ENCODE data around the gene KANSL3.
"Not testable (repeated sequence)": the region's sequence is repeated elsewhere in the genome, so short reads cannot be mapped to it uniquely, and the experiment has no call there.

Gene KANSL3

GRCh38 chr2:96564563-96564962 lies 73.5 kb downstream of the KANSL3 start:
- Histone ChIP-seq H3K9ac (no peak overlapping the region), H4K20me1 (ENCODE audit: insufficient read depth) (no peaks in the 10 kb centered on the region), H3K27me3 (ENCODE audit: insufficient read depth, low read depth) (no peaks in the 10 kb centered on the region), H3K79me2 (ENCODE audit: insufficient read depth, low read depth) (no peaks in the 10 kb centered on the region), H2AFZ (ENCODE audit: low read depth) (no peak overlapping the region), H3K4me1 (ENCODE audit: low read depth, poor library complexity, severe bottlenecking) (no peaks in the 10 kb centered on the region), H3K36me3 (ENCODE audit: insufficient read depth) (no peaks in the 10 kb centered on the region), H3K4me3 (IDR thresholded peaks at IDR 0.05; ENCODE audit: insufficient read depth, low read depth, low read length) (no peak overlapping the region), H3K4me2 (no peak overlapping the region), H3K27ac (no peak overlapping the region)
- no peak for TF ChIP-seq CTCF (conservative IDR thresholded peaks at IDR 0.05; ENCODE audit: low read depth, low read length)

- Histone ChIP-seq H3K27me3 (ENCODE audit: insufficient read depth, low read depth) (no peaks in the 10 kb centered on the region), H3K79me2 (ENCODE audit: insufficient read depth, low read depth) (no peaks in the 10 kb centered on the region), H3K27ac (no peak overlapping the region), H2AFZ (ENCODE audit: low read depth) (no peak overlapping the region), H3K36me3 (ENCODE audit: insufficient read depth) (no peaks in the 10 kb centered on the region), H3K4me3 (IDR thresholded peaks at IDR 0.05; ENCODE audit: insufficient read depth, low read depth, low read length) (no peak overlapping the region), H3K4me2 (no peak overlapping the region), H4K20me1 (ENCODE audit: insufficient read depth) (no peaks in the 10 kb centered on the region), H3K9ac (no peak overlapping the region), H3K4me1 (ENCODE audit: low read depth, poor library complexity, severe bottlenecking) (no peaks in the 10 kb centered on the region)
- no peak for TF ChIP-seq CTCF (conservative IDR thresholded peaks at IDR 0.05; ENCODE audit: low read depth, low read length)
These were observed 74.1 kb downstream of the KANSL3 start for GRCh38 chr2:96564026-96564425.

- no peak overlapping the region for H3K4me2 ChIP-seq
- no peak overlapping the region for H2AFZ ChIP-seq (ENCODE audit: low read depth)
- no peaks in the 10 kb centered on the region for H3K4me1 ChIP-seq (ENCODE audit: low read depth, poor library complexity, severe bottlenecking)
- H3K36me3 ChIP-seq (ENCODE audit: insufficient read depth): no peaks in the 10 kb centered on the region
- no peaks in the 10 kb centered on the region for H4K20me1 ChIP-seq (ENCODE audit: insufficient read depth)
- H3K9ac ChIP-seq: no peak overlapping the region
- H3K79me2 ChIP-seq (ENCODE audit: insufficient read depth, low read depth): no peaks in the 10 kb centered on the region
- H3K27ac ChIP-seq: no peak overlapping the region
- no peaks in the 10 kb centered on the region for H3K27me3 ChIP-seq (ENCODE audit: insufficient read depth, low read depth)
- H3K4me3 ChIP-seq (IDR thresholded peaks at IDR 0.05; ENCODE audit: insufficient read depth, low read depth, low read length): no peak overlapping the region
- TF ChIP-seq CTCF (conservative IDR thresholded peaks at IDR 0.05; ENCODE audit: low read depth, low read length): no peak
These were observed 79.6 kb downstream of the KANSL3 start for GRCh38 chr2:96558485-96558884.

GRCh38 chr2:96558061-96558460 lies 80.1 kb downstream of the KANSL3 start:
- H4K20me1 ChIP-seq (ENCODE audit: insufficient read depth): no peaks in the 10 kb centered on the region
- H3K27ac ChIP-seq: no peak overlapping the region
- no peak overlapping the region for H3K9ac ChIP-seq
- no peak overlapping the region for H2AFZ ChIP-seq (ENCODE audit: low read depth)
- no peak overlapping the region for H3K4me2 ChIP-seq
- H3K27me3 ChIP-seq (ENCODE audit: insufficient read depth, low read depth): no peaks in the 10 kb centered on the region
- no peaks in the 10 kb centered on the region for H3K4me1 ChIP-seq (ENCODE audit: low read depth, poor library complexity, severe bottlenecking)
- H3K4me3 ChIP-seq (IDR thresholded peaks at IDR 0.05; ENCODE audit: insufficient read depth, low read depth, low read length): no peak overlapping the region
- H3K36me3 ChIP-seq (ENCODE audit: insufficient read depth): no peaks in the 10 kb centered on the region
- no peaks in the 10 kb centered on the region for H3K79me2 ChIP-seq (ENCODE audit: insufficient read depth, low read depth)
- TF ChIP-seq CTCF (conservative IDR thresholded peaks at IDR 0.05; ENCODE audit: low read depth, low read length): no peak

GRCh38 chr2:96557421-96557820 lies 80.7 kb downstream of the KANSL3 start:
- not testable (repeated sequence) for H2AFZ ChIP-seq (ENCODE audit: low read depth); H3K27me3 ChIP-seq (ENCODE audit: insufficient read depth, low read depth); H3K79me2 ChIP-seq (ENCODE audit: insufficient read depth, low read depth); H4K20me1 ChIP-seq (ENCODE audit: insufficient read depth); H3K9ac ChIP-seq; H3K4me2 ChIP-seq; H3K4me3 ChIP-seq (IDR thresholded peaks at IDR 0.05; ENCODE audit: insufficient read depth, low read depth, low read length); H3K27ac ChIP-seq; H3K4me1 ChIP-seq (ENCODE audit: low read depth, poor library complexity, severe bottlenecking); H3K36me3 ChIP-seq (ENCODE audit: insufficient read depth)

Data from KMS-11 (cell line).